GM23338 (cell line): Measurements from ENCODE around the gene EFHC2. TPM values are rescaled to one million over a fixed set of nuclear protein-coding genes. Genes with fewer than 3 reads are reported as not detected.

ENCODE experiments used
- ATAC-seq: fragments of 200-7000 bp; cut with Tn5 transposase; 3 replicates; pipeline ENCODE4 v1.9.1; 2020
- DNase-seq: peaks from one replicate; pipeline ENCODE4 v3.0.0-alpha.2; 2015; ENCODE audit warnings: low spot score
- H2AFZ ChIP-seq: fragments of 200-600 bp; sonication (generic); 2 replicates; pipeline ENCODE4 v1.8.0; 2016; ENCODE audit warnings: antibody characterized with exemption, mild to moderate bottlenecking, moderate library complexity
- H3F3A ChIP-seq: fragments of 200-600 bp; sonication (generic); replicated peaks from 2 replicates; pipeline ENCODE4 v1.8.0; 2017; ENCODE audit warnings: antibody characterized with exemption, mixed run types, low read depth
- H3K27ac ChIP-seq: fragments of 200-600 bp; sonication (generic); 2 replicates; pipeline ENCODE4 v1.6.1; 2016; ENCODE audit warnings: low read depth
- H3K27me3 ChIP-seq: fragments of 200-600 bp; sonication (generic); 2 replicates; pipeline ENCODE4 v1.8.0; 2016; ENCODE audit warnings: mild to moderate bottlenecking, mixed run types, moderate library complexity; ENCODE audit not compliant: insufficient read depth
- H3K36me3 ChIP-seq: fragments of 200-600 bp; sonication (generic); 2 replicates; pipeline ENCODE4 v1.8.0; 2016; ENCODE audit warnings: mild to moderate bottlenecking; ENCODE audit not compliant: insufficient read depth
- H3K4me1 ChIP-seq: fragments of 200-600 bp; sonication (generic); 2 replicates; pipeline ENCODE4 v1.8.0; 2016; ENCODE audit warnings: mild to moderate bottlenecking, moderate library complexity; ENCODE audit not compliant: insufficient read depth
- H3K4me2 ChIP-seq: fragments of 200-600 bp; sonication (generic); 2 replicates; pipeline ENCODE4 v1.7.1; 2017; ENCODE audit warnings: mixed run types
- H3K4me3 ChIP-seq: fragments of 200-600 bp; sonication (generic); 2 replicates; pipeline ENCODE4 v1.6.1; 2016; ENCODE audit warnings: mixed run types
- H3K79me2 ChIP-seq: fragments of 200-600 bp; sonication (generic); replicated peaks from 2 replicates; pipeline ENCODE4 v1.8.0; 2017; ENCODE audit warnings: mild to moderate bottlenecking; ENCODE audit not compliant: insufficient read depth
- H3K9me2 ChIP-seq: fragments of 200-600 bp; sonication (generic); 2 replicates; pipeline ENCODE4 v1.8.0; 2017; ENCODE audit not compliant: insufficient read depth
- H4K20me1 ChIP-seq: fragments of 200-600 bp; sonication (generic); replicated peaks from 2 replicates; pipeline ENCODE4 v1.8.0; 2017; ENCODE audit warnings: mild to moderate bottlenecking; ENCODE audit not compliant: insufficient read depth
- H3K27ac Mint-ChIP-seq: 2 replicates; pipeline ENCODE4 v1.8.0; 2020; ENCODE audit warnings: inconsistent platforms, mild to moderate bottlenecking, moderate library complexity, mixed read lengths
- H3K27me3 Mint-ChIP-seq: 3 replicates; pipeline ENCODE4 v1.8.0; 2022; ENCODE audit warnings: low read depth, mild to moderate bottlenecking, moderate library complexity, mixed read lengths, inconsistent platforms; ENCODE audit not compliant: insufficient read depth, poor library complexity
- H3K36me3 Mint-ChIP-seq: 3 replicates; pipeline ENCODE4 v1.8.0; 2021; ENCODE audit warnings: low read depth, mild to moderate bottlenecking, inconsistent platforms, moderate library complexity, mixed read lengths
- H3K4me1 Mint-ChIP-seq: 3 replicates; pipeline ENCODE4 v1.8.0; 2020; ENCODE audit warnings: mild to moderate bottlenecking, inconsistent platforms, mixed read lengths
- H3K4me3 Mint-ChIP-seq: 3 replicates; pipeline ENCODE4 v1.8.0; 2021; ENCODE audit warnings: moderate library complexity, mild to moderate bottlenecking, inconsistent platforms, mixed read lengths
- H3K9me3 Mint-ChIP-seq: 3 replicates; pipeline ENCODE4 v1.8.0; 2020; ENCODE audit warnings: moderate library complexity, mild to moderate bottlenecking, inconsistent platforms, mixed read lengths
- CREB1 ChIP-seq: fragments of 250-450 bp; sonication (Bioruptor Pico); IDR thresholded peaks from 2 replicates; pipeline ENCODE4 v1.5.0; 2020; ENCODE audit warnings: low read depth, mild to moderate bottlenecking, moderate library complexity
- CTCF ChIP-seq, 2 experiments: fragments of 200-600 bp in 1 of 2; sonication (generic) in 1 of 2; conservative IDR thresholded peaks; 2 replicates each; pipeline versions ENCODE4 v1.5.1 to v1.6.1; 2016 to 2017; ENCODE audit warnings: antibody characterized with exemption in 2 of 2, low read depth in 2 of 2, mild to moderate bottlenecking in 2 of 2, moderate library complexity in 1 of 2
- ETS1 ChIP-seq: IDR thresholded peaks from 2 replicates; pipeline ENCODE4 v1.6.1; 2016; ENCODE audit warnings: antibody characterized with exemption
- EZH2phosphoT487 ChIP-seq: fragments of 200-600 bp; sonication (generic); IDR thresholded peaks from one replicate; pipeline ENCODE4 v1.8.1; 2018; ENCODE audit warnings: antibody characterized with exemption; ENCODE audit not compliant: unreplicated experiment
- JUNB ChIP-seq: IDR thresholded peaks from one replicate; pipeline ENCODE4 v1.6.1; 2016; ENCODE audit warnings: antibody characterized with exemption; ENCODE audit not compliant: unreplicated experiment
- NANOG ChIP-seq: IDR thresholded peaks from 2 replicates; pipeline ENCODE4 v1.6.1; 2016; ENCODE audit warnings: antibody characterized with exemption, borderline replicate concordance
- POLR2AphosphoS5 ChIP-seq: IDR thresholded peaks from 2 replicates; pipeline ENCODE4 v1.6.1; 2016; ENCODE audit warnings: antibody characterized with exemption, low read depth
- STAT1 ChIP-seq: IDR thresholded peaks from one replicate; pipeline ENCODE4 v1.6.1; 2016; ENCODE audit warnings: antibody characterized with exemption; ENCODE audit not compliant: unreplicated experiment
- ZNF114 ChIP-seq: fragments of 250-450 bp; sonication (Bioruptor Pico); IDR thresholded peaks from 2 replicates; pipeline ENCODE4 v1.5.0; 2020; ENCODE audit warnings: mild to moderate bottlenecking, moderate library complexity
- ZNF331 ChIP-seq: fragments of 250-450 bp; sonication (Bioruptor Pico); IDR thresholded peaks from 2 replicates; pipeline ENCODE4 v1.5.0; 2020; ENCODE audit warnings: low read depth, mild to moderate bottlenecking, moderate library complexity
- ZNF462 ChIP-seq: fragments of 250-450 bp; sonication (Bioruptor Pico); IDR thresholded peaks from 2 replicates; pipeline ENCODE4 v1.5.0; 2020; ENCODE audit warnings: mild to moderate bottlenecking, moderate library complexity
- polyA plus RNA-seq: library from polyadenylated mRNA; unstranded; fragments of >200 nt; fragmentation: Nextera tagmentation; extraction: Ambion mirVana; gene quantifications from 2 replicates; pipeline ENCODE4 v1.2.1, GENCODE V29; 2016
- total RNA-seq: library from RNA; depleted of rRNA; stranded (reverse); fragments of >200 nt; shearing (Covaris generic); gene quantifications from 2 replicates; pipeline ENCODE4 v1.2.3, GENCODE V29; 2014

Gene EFHC2
- total and polyA plus RNA-seq, 2 experiments from 2014 or later: 3.1 to 3.2 TPM

GRCh38 chrX:44203791-44204190 is 139.7 kb downstream of the EFHC2 start:
- H3K27me3 ChIP-seq: no peaks in the 10 kb centered on the region
- H3K36me3 ChIP-seq: no peaks in the 10 kb centered on the region
- peak; percentile 35 for DNase-seq
- no peak overlapping the region for H3K4me3 Mint-ChIP-seq
- no peak overlapping the region for H3K27ac Mint-ChIP-seq
- H3K9me2 ChIP-seq: no peaks in the 10 kb centered on the region
- no peak overlapping the region for H3K4me3 ChIP-seq
- H3K4me1 Mint-ChIP-seq: no peaks in the 10 kb centered on the region
- no peaks in the 10 kb centered on the region for H3K79me2 ChIP-seq
- H3K4me2 ChIP-seq: no peak overlapping the region
- H3K36me3 Mint-ChIP-seq: no peaks in the 10 kb centered on the region
- ATAC-seq: peak; percentile 63
- no peak overlapping the region for H2AFZ ChIP-seq
- H3K27me3 Mint-ChIP-seq: peaks cover 4% of the 10 kb centered on the region
- H3F3A ChIP-seq: no peaks in the 10 kb centered on the region
- no peak overlapping the region for H3K27ac ChIP-seq
- TF ChIP-seq ZNF331 (CRISPR knock-in tag) (no peak), EZH2phosphoT487 (no peak), CTCF (conservative IDR thresholded peaks at IDR 0.05; ENCODE audit: low read depth in 2 of 2) (peak; percentile 35 to 66)
- no peaks in the 10 kb centered on the region for H3K4me1 ChIP-seq
- no peaks in the 10 kb centered on the region for H4K20me1 ChIP-seq
- no peaks in the 10 kb centered on the region; the same call in 2 of the 3 replicates for H3K9me3 Mint-ChIP-seq

- H3K4me1 Mint-ChIP-seq: peaks cover 7% of the 10 kb centered on the region
- no peaks in the 10 kb centered on the region for H3K27me3 ChIP-seq
- peaks cover 4% of the 10 kb centered on the region for H3K27me3 Mint-ChIP-seq
- DNase-seq (no peak), ATAC-seq (no peak)
- no peaks in the 10 kb centered on the region for H3K9me2 ChIP-seq
- H3K36me3 ChIP-seq: no peaks in the 10 kb centered on the region
- H3K27ac Mint-ChIP-seq: no peak overlapping the region
- H3K4me2 ChIP-seq: no peak overlapping the region
- H3K36me3 Mint-ChIP-seq: no peaks in the 10 kb centered on the region
- no peak overlapping the region for H3K27ac ChIP-seq
- H2AFZ ChIP-seq: no peak overlapping the region
- no peaks in the 10 kb centered on the region for H3K79me2 ChIP-seq
- 0 out of 2 replicates have a peak, but pooled peaks cover 5% of the 10 kb centered on the region for H3K4me1 ChIP-seq
- no peaks in the 10 kb centered on the region for H4K20me1 ChIP-seq
- H3K9me3 Mint-ChIP-seq: no peaks in the 10 kb centered on the region; the same call in 2 of the 3 replicates
- no peak overlapping the region for H3K4me3 Mint-ChIP-seq
- no peak overlapping the region for H3K4me3 ChIP-seq
- H3F3A ChIP-seq: no peaks in the 10 kb centered on the region
- TF ChIP-seq ETS1 (no peak), STAT1 (no peak), NANOG (no peak), ZNF462 (CRISPR knock-in tag) (no peak), ZNF114 (CRISPR knock-in tag) (no peak), ZNF331 (CRISPR knock-in tag) (no peak), CREB1 (CRISPR knock-in tag) (no peak), JUNB (no peak), POLR2AphosphoS5 (no peak), CTCF (conservative IDR thresholded peaks at IDR 0.05; ENCODE audit: low read depth in 2 of 2) (no peak)
Observed at GRCh38 chrX:44202596-44202995, 140.9 kb downstream of the EFHC2 start.
